ENCODE data around the gene ZFHX3.

The ZFHX3 gene

DNA sequence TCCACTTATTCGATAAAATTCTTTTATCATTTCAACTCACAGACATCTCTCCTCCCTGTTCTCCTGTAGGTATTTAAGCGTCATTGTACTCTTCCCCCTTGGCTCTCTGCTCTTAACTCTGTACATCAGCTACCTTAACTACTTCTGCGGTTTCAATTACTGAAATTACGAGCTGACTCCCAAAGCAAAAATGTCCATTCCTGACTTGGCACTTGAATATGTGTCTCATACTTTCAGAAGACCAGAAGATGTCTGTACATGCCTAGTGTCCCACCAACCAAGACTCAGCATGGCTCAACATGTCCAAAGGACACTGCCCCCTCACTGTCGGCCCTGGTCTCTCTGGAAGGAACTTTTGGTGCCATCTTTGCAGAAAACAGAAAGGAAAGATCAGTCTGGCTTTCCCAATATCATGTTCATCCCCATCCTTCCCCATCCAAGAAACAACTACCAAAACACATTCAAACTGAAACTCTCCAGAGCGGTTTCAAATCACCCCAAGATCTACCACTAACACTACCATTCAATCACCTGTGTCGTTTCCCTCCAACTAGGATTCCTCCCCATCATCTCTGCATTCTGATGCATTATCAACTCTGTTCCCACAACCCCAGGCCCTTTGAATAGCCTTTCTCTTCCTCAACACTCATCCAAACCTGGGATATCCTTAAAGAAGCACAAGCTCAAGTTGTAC lies 74.9 kb downstream of the ZFHX3 start:
- H3K4me3 ChIP-seq (ENCODE audit: low read depth, low read length), result no peak overlapping the region
- no peak for DNase-seq (ENCODE audit: low read depth)
- in situ Hi-C loops (cut with HindIII; ENCODE audit: low sequenced_read_pairs), result no loop called here
- TF ChIP-seq, protein P1, sequence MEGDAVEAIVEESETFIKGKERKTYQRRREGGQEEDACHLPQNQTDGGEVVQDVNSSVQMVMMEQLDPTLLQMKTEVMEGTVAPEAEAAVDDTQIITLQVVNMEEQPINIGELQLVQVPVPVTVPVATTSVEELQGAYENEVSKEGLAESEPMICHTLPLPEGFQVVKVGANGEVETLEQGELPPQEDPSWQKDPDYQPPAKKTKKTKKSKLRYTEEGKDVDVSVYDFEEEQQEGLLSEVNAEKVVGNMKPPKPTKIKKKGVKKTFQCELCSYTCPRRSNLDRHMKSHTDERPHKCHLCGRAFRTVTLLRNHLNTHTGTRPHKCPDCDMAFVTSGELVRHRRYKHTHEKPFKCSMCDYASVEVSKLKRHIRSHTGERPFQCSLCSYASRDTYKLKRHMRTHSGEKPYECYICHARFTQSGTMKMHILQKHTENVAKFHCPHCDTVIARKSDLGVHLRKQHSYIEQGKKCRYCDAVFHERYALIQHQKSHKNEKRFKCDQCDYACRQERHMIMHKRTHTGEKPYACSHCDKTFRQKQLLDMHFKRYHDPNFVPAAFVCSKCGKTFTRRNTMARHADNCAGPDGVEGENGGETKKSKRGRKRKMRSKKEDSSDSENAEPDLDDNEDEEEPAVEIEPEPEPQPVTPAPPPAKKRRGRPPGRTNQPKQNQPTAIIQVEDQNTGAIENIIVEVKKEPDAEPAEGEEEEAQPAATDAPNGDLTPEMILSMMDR (IDR thresholded peaks at IDR 0.05; ENCODE audit: low read depth, low read length, missing control alignments), result no peak

DNA sequence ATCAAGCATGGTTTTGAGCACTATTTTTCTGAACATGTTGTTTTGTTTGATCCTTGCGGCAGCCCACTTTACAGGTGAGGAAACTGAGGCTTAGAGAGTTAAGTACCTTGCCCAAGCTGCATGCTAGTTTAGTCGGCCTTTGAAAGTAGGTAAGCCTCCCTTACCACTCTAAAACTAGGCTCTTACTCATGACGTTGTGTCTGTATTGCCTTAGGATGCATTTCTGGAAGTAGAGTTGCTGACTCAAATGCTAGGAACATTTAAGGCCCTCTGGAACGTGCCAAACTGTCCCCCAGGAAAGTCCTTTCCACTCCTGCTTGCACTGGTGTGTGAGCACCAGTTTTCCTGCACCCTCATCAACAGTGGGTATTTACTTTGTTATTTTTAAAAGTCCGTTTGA lies 76.6 kb downstream of the ZFHX3 start:
- in situ Hi-C loops (cut with HindIII; ENCODE audit: low sequenced_read_pairs), result no loop called here
- DNase-seq (ENCODE audit: low read depth), result no peak
- H3K4me3 ChIP-seq (ENCODE audit: low read depth, low read length), result no peak overlapping the region
- TF ChIP-seq, protein P1 (IDR thresholded peaks at IDR 0.05; ENCODE audit: low read depth, low read length, missing control alignments), result no peak

DNA sequence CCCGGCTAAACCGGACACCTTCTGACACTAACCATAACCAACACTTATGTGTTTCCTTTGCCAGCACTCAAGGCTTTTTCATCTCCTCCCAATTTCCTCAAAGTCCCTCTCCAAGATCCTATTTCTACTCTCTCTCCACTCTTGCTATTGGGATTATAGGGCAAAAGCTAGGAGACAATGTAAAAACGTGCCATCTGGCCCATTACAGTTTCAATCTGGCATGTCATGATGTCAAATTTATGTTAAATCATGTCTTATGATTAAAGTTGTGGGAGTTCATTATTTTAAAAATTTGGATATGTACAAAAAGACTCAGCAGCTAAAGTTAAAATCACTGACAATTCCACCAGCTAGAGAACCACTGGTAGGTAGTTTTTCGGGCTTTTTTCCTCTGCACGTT lies 77.3 kb downstream of the ZFHX3 start:
- TF ChIP-seq, protein P1 (IDR thresholded peaks at IDR 0.05; ENCODE audit: low read depth, low read length, missing control alignments), result no peak
- no peak for DNase-seq (ENCODE audit: low read depth)
- in situ Hi-C loops (cut with HindIII; ENCODE audit: low sequenced_read_pairs), result no loop called here

DNA sequence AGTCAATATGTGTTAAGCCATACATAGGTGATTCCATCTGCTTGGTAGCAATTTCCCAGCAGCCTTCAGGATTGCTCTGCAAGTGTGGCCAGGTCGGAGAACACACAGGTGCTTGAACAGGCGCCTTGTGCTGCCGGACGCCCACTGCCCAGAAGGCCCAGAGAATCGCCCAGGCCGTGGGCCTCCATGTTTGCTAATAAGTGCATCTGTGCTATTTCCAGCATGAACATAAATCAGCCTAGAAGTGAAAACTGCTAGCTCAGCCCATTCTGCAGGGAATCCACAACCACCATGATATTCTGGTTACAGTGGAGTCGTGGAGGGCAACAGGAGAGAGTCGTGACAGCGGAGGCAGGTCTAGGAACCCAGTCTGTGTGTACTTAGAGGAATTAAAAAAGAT lies 78.1 kb downstream of the ZFHX3 start:
- TF ChIP-seq, protein P1 (IDR thresholded peaks at IDR 0.05; ENCODE audit: low read depth, low read length, missing control alignments), result no peak
- in situ Hi-C loops (cut with HindIII; ENCODE audit: low sequenced_read_pairs), result no loop called here
- H3K4me3 ChIP-seq (ENCODE audit: low read depth, low read length), result no peak overlapping the region
- DNase-seq (ENCODE audit: low read depth), result no peak

More for the DNA sequence above, 77.3 kb downstream of the ZFHX3 start:
- H3K4me3 ChIP-seq (ENCODE audit: low read depth, low read length), result no peak overlapping the region

DNA sequence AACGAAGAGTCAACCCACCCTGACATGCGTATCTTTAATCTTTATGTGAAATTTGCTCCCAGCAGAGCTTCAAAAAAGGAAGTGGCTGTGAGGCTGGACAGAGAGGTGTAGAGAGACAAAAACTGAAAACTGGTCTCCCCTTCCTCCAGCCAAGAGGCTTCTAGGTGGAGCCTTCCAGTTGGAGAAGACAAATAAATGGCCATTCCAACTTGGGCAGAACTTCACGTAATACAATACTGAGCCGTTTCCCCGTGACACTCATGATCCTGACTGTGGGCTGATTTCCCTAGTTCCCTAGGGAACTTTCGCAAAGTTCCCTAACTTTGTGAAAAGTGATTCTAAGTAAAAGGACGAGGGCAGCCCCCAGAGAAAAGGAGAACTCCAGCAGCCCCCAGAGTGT lies 78.8 kb downstream of the ZFHX3 start:
- DNase-seq (ENCODE audit: low read depth), result no peak
- no peak overlapping the region for H3K4me3 ChIP-seq (ENCODE audit: low read depth, low read length)
- TF ChIP-seq, protein P1 (IDR thresholded peaks at IDR 0.05; ENCODE audit: low read depth, low read length, missing control alignments), result no peak
- in situ Hi-C loops (cut with HindIII; ENCODE audit: low sequenced_read_pairs), result no loop called here

DNA sequence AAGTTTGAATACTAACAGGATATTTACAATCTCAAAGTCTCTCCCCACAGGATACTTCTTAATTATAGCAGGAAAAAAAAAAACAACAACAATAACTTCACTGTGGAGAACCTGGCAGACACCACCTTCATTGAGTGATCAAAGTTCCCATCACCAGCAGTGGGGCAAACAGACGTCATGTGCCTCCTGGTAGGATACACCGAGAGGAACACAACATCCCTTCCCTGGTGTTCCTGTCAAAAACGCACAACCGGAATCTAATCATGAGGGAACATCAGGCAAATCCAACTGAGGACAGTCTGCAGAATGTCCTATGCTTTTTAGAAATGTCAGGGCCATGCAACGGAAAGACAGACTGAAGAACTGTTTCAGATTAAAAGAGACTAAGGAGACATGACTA lies 80.0 kb downstream of the ZFHX3 start:
- in situ Hi-C loops (cut with HindIII; ENCODE audit: low sequenced_read_pairs), result no loop called here

More for the DNA sequence above, 80.0 kb downstream of the ZFHX3 start:
- DNase-seq (ENCODE audit: low read depth), result no peak
- H3K4me3 ChIP-seq (ENCODE audit: low read depth, low read length), result no peak overlapping the region
- TF ChIP-seq, protein P1 (IDR thresholded peaks at IDR 0.05; ENCODE audit: low read depth, low read length, missing control alignments), result no peak

Measured in astrocyte of the cerebellum (primary cell).